ENCODE data around the gene FAM210A. TPM values are rescaled to one million over a fixed set of nuclear protein-coding genes. Genes with fewer than 3 reads are reported as not detected.
"Not testable (repeated sequence)": the region's sequence is repeated elsewhere in the genome, so short reads cannot be mapped to it uniquely, and the experiment has no call there.

The FAM210A gene
- 18.6 and 19.9 TPM in 2 replicates for total RNA-seq

GRCh38 chr18:13726232-13726971, at the start of gene FAM210A, which contains the start of gene RNMT:
Gene FAM210A (minus strand): TSS chr18:13726558. CDS start chr18:13682077, 44,481 bp downstream.
Gene RNMT (plus strand): TSS chr18:13726673. CDS start chr18:13731518, 4,845 bp downstream.
- intact Hi-C loops (cut with micrococcal nuclease): loop anchor here (1.0 to 5.0 kb wide), 11 partner anchors 112 to 1349 kb away; partner anchors contain the start of genes AFG3L2, CEP192 and SEH1L

GRCh38 chr18:13775058-13775457, 48.7 kb upstream of the FAM210A start:
- intact Hi-C loops (cut with micrococcal nuclease): no loop called here

- intact Hi-C loops (cut with micrococcal nuclease): no loop called here
Observed at GRCh38 chr18:13762690-13763439, 36.5 kb upstream of the FAM210A start.

- intact Hi-C loops (cut with micrococcal nuclease): no loop called here
Observed at GRCh38 chr18:13760047-13760446, 33.7 kb upstream of the FAM210A start.

GRCh38 chr18:13758622-13759021, 32.3 kb upstream of the FAM210A start:
- intact Hi-C loops (cut with micrococcal nuclease): no loop called here

- intact Hi-C loops (cut with micrococcal nuclease): no loop called here
Observed at GRCh38 chr18:13756671-13757070, 30.3 kb upstream of the FAM210A start.

GRCh38 chr18:13756261-13756660, 29.9 kb upstream of the FAM210A start:
- intact Hi-C loops (cut with micrococcal nuclease): no loop called here

- intact Hi-C loops (cut with micrococcal nuclease): not testable (repeated sequence)
Observed at GRCh38 chr18:13751599-13751998, 25.2 kb upstream of the FAM210A start.

- intact Hi-C loops (cut with micrococcal nuclease): no loop called here
Observed at GRCh38 chr18:13746633-13747032, 20.3 kb upstream of the FAM210A start.

GRCh38 chr18:13745696-13746095, 19.3 kb upstream of the FAM210A start:
- intact Hi-C loops (cut with micrococcal nuclease): no loop called here

GRCh38 chr18:13735681-13736080, 9.3 kb upstream of the FAM210A start:
- intact Hi-C loops (cut with micrococcal nuclease): no loop called here

GRCh38 chr18:13730481-13730880, 4.1 kb upstream of the FAM210A start:
- intact Hi-C loops (cut with micrococcal nuclease): no loop called here

GRCh38 chr18:13726972-13727331, 594 bp upstream of the FAM210A start:
- intact Hi-C loops (cut with micrococcal nuclease): loop anchor here (1.0 to 5.0 kb wide), 11 partner anchors 112 to 1350 kb away; partner anchors contain the start of genes AFG3L2, CEP192 and SEH1L

- intact Hi-C loops (cut with micrococcal nuclease): loop anchor here (1.0 to 5.0 kb wide), 11 partner anchors 111 to 1348 kb away; partner anchors contain the start of genes AFG3L2, CEP192 and SEH1L
Observed at GRCh38 chr18:13725566-13726231, 659 bp downstream of the FAM210A start.

- intact Hi-C loops (cut with micrococcal nuclease): no loop called here
Observed at GRCh38 chr18:13720847-13721246, 5.5 kb downstream of the FAM210A start.

- intact Hi-C loops (cut with micrococcal nuclease): no loop called here
Observed at GRCh38 chr18:13720123-13720522, 6.2 kb downstream of the FAM210A start.

GRCh38 chr18:13716916-13717315, 9.4 kb downstream of the FAM210A start:
- intact Hi-C loops (cut with micrococcal nuclease): no loop called here

GRCh38 chr18:13715330-13715729, 11.0 kb downstream of the FAM210A start:
- intact Hi-C loops (cut with micrococcal nuclease): no loop called here

- intact Hi-C loops (cut with micrococcal nuclease): no loop called here
Observed at GRCh38 chr18:13713455-13714055, 12.8 kb downstream of the FAM210A start.

- intact Hi-C loops (cut with micrococcal nuclease): no loop called here
Observed at GRCh38 chr18:13712400-13713131, 13.8 kb downstream of the FAM210A start.

GRCh38 chr18:13710414-13710831, 15.9 kb downstream of the FAM210A start:
- intact Hi-C loops (cut with micrococcal nuclease): no loop called here

Measured in T-helper 2 cell treated with Interferon-gamma antibody and Interleukin-4, amounts not matched to agents 100 ng/mL and 5 ng/mL, for 36 hours (primary cell).